CD4-positive, alpha-beta memory T cell (primary cell): ENCODE measurements around the gene LBR. TPM values are rescaled to one million over a fixed set of nuclear protein-coding genes. Genes with fewer than 3 reads are reported as not detected.

Source experiments
- CTCF ChIA-PET: fragments of 350-600 bp; sonication (Branson Sonifier 250); formaldehyde crosslinking; loops from one replicate; lab custom pipeline; 2021; ENCODE audit warnings: inconsistent platforms; ENCODE audit not compliant: partially characterized antibody; lab: Charles Lee
- POLR2A ChIA-PET: fragments of 350-600 bp; sonication (Branson Sonifier 250); formaldehyde crosslinking; loops from one replicate; lab custom pipeline; 2021; ENCODE audit not compliant: partially characterized antibody; lab: Charles Lee
- DNase-seq, 5 donors: peaks; one replicate each; pipeline versions ENCODE4 v3.0.0 to v3.0.0-alpha.2; 2020 to 2022; ENCODE audit warnings: mixed read lengths in 1 of 5
- H3K27ac ChIP-seq: one replicate; pipeline ENCODE4 v1.7.0; 2013; ENCODE audit warnings: low read depth, low read length
- H3K27me3 ChIP-seq: 2 replicates; pipeline ENCODE4 v1.7.0; 2013; ENCODE audit warnings: mild to moderate bottlenecking, low read length, moderate library complexity; ENCODE audit not compliant: insufficient read depth
- H3K36me3 ChIP-seq: 2 replicates; pipeline ENCODE4 v1.7.0; 2013; ENCODE audit warnings: mild to moderate bottlenecking, low read length, moderate library complexity; ENCODE audit not compliant: insufficient read depth
- H3K4me1 ChIP-seq: 2 replicates; pipeline ENCODE4 v1.7.0; 2013; ENCODE audit warnings: mild to moderate bottlenecking, low read length, moderate library complexity; ENCODE audit not compliant: insufficient read depth
- H3K4me3 ChIP-seq, 2 donors: one replicate each; pipeline ENCODE4 v1.7.0; 2013; ENCODE audit warnings: low read length in 2 of 2, mild to moderate bottlenecking in 1 of 2
- H3K9me3 ChIP-seq, 2 donors: one replicate each; pipeline ENCODE4 v1.7.0; 2013; ENCODE audit warnings: low read length in 2 of 2, control low read depth in 1 of 2; ENCODE audit not compliant: control insufficient read depth in 1 of 2
- H3K27ac Mint-ChIP-seq, 7 donors: one replicate each; pipeline ENCODE4 v1.8.0; 2020 to 2021; ENCODE audit warnings: mixed read lengths in 7 of 7, mild to moderate bottlenecking in 6 of 7, inconsistent platforms in 3 of 7, moderate library complexity in 3 of 7
- H3K27me3 Mint-ChIP-seq, 2 donors: one replicate each; pipeline ENCODE4 v1.8.0; 2020 to 2021; ENCODE audit warnings: mixed read lengths in 2 of 2
- H3K36me3 Mint-ChIP-seq, 2 donors: one replicate each; pipeline ENCODE4 v1.8.0; 2020 to 2021; ENCODE audit warnings: mixed read lengths in 2 of 2, inconsistent platforms in 1 of 2, mild to moderate bottlenecking in 1 of 2
- H3K4me1 Mint-ChIP-seq, 4 donors: one replicate each; pipeline ENCODE4 v1.8.0; 2020 to 2021; ENCODE audit warnings: mixed read lengths in 4 of 4, mild to moderate bottlenecking in 1 of 4
- H3K4me3 Mint-ChIP-seq, 8 donors: one replicate each; pipeline ENCODE4 v1.8.0; 2020 to 2021; ENCODE audit warnings: mixed read lengths in 8 of 8, mild to moderate bottlenecking in 7 of 8, moderate library complexity in 6 of 8, inconsistent platforms in 3 of 8
- H3K9me3 Mint-ChIP-seq, 8 donors: one replicate each; pipeline ENCODE4 v1.8.0; 2020 to 2021; ENCODE audit warnings: mixed read lengths in 8 of 8, mild to moderate bottlenecking in 5 of 8, inconsistent platforms in 3 of 8, moderate library complexity in 1 of 8
- intact Hi-C: fragments of 100-400 bp; cut with micrococcal nuclease; formaldehyde crosslinking; loops from one replicate; pipeline ENCODE4 v1.15.1; 2023
- polyA plus RNA-seq, 2 donors: library from polyadenylated mRNA; unstranded; fragments of 300-500 nt; fragmentation: Illumina TruSeq; gene quantifications; one replicate each; pipeline ENCODE4 v1.2.3, GENCODE V29; 2021
- total RNA-seq, 2 experiments: library from RNA; stranded (reverse); gene quantifications; one replicate each; pipeline ENCODE4 v1.2.3, GENCODE V29; 2021

LBR gene
- total and polyA plus RNA-seq, 4 experiments from 2014 or later: 106 to 150 (median 129) TPM

- Histone ChIP-seq H3K9me3 (no peaks in the 10 kb centered on the region), H3K4me3 (no peak overlapping the region), H3K36me3 (no peaks in the 10 kb centered on the region), H3K27me3 (no peaks in the 10 kb centered on the region), H3K27ac (no peak overlapping the region), H3K4me1 (peaks cover 11% of the 10 kb centered on the region)
- H3K27me3 Mint-ChIP-seq: peaks cover 0 to 2% of the 10 kb centered on the region in 2 donors
- no peak overlapping the region for H3K27ac Mint-ChIP-seq
- DNase-seq: no peak
- H3K9me3 Mint-ChIP-seq: peaks cover 0 to 3% (median 0%) of the 10 kb centered on the region in 8 donors
- ChIA-PET POLR2A (interaction anchor here (0.6 to 9.1 kb wide), 3 partner anchors 12 to 75 kb away, joined by 3 to 319 read pairs (median 166); no protein-coding TSS in a partner anchor), CTCF (interaction anchor here (0.9 to 8.0 kb wide), 2 partner anchors 10 to 11 kb away, joined by 4 to 87 read pairs; no protein-coding TSS in a partner anchor)
- H3K4me1 Mint-ChIP-seq: peaks cover 10 to 20% (median 16%) of the 10 kb centered on the region in 4 donors
- intact Hi-C loops: no loop called here
- H3K4me3 Mint-ChIP-seq: no peak overlapping the region
- peaks cover 0 to 9% of the 10 kb centered on the region in 2 donors for H3K36me3 Mint-ChIP-seq
Measured at GRCh38 chr1:225431081-225431863, 3.4 kb upstream of the LBR start.

DNA sequence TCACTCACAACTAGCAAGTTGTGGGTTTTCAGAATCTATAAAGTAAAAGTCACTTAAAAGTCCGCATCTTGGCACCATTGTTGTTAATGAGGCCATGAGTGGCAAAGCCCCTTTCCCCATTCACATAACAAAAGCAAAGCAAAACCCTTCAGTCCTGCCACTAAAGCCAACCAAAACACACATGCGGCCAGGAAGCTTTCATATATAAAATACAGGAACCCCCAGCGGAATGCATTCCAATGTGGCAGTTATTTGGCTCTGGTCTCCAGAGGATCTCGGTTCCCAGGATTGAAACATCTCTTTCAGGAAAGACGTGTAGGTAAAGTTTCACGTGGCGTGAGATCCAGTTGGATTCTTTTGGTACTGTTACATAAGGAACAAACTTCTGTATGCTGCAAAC lies 2.5 kb upstream of the LBR start:
- intact Hi-C loops: no loop called here
- H3K27ac ChIP-seq: no peak overlapping the region
- Mint-ChIP-seq H3K36me3 (peaks cover 0 to 9% of the 10 kb centered on the region in 2 donors), H3K4me1 (peaks cover 19 to 29% (median 25%) of the 10 kb centered on the region in 4 donors), H3K27me3 (peaks cover 0 to 2% of the 10 kb centered on the region in 2 donors), H3K27ac (peak overlapping the region in 1 of 7 donors; percentile 81), H3K9me3 (peaks cover 0 to 3% (median 0%) of the 10 kb centered on the region in 8 donors), H3K4me3 (peak overlapping the region in 1 of 8 donors; percentile 43)
- DNase-seq: no peak
- H3K4me3 ChIP-seq: no peak overlapping the region
- no peaks in the 10 kb centered on the region for H3K9me3 ChIP-seq
- H3K36me3 ChIP-seq: no peaks in the 10 kb centered on the region
- H3K27me3 ChIP-seq: no peaks in the 10 kb centered on the region
- H3K4me1 ChIP-seq: peaks cover 21% of the 10 kb centered on the region
- ChIA-PET CTCF (interaction anchor here (0.7 to 8.0 kb wide), 3 partner anchors 11 to 557 kb away, joined by 3 to 87 read pairs (median 4); no protein-coding TSS in a partner anchor), POLR2A (interaction anchor here (7.9 to 9.1 kb wide), 2 partner anchors 13 to 38 kb away, joined by 166 to 319 read pairs; no protein-coding TSS in a partner anchor)

DNA sequence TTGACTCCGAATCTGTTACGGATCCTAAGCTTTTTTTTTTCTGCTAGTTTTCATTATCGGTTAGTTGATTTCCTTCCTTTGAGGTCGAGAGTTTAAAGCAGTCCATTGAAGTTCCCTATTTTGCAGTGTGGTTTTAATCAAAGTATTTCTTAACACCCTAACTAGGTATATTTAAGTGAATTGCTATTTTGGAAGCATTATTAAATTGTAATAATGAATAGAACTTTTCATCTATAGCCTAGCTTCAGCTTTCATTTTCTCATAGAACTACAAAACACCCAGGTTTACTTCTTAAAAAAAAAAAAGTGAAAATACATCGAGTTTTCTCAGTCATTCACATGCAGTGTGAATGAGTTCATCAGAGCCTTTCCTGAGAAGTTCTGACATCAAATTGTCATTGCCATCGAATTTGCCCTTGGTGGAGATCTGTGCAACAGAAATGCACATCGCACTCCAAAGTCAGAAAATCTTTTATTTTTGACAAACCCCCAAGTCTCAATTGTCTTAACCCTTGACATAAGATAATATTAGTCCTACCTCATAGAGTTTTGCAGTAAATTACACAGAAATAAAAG lies 1.1 kb upstream of the LBR start:
- H3K36me3 ChIP-seq: no peaks in the 10 kb centered on the region
- Mint-ChIP-seq H3K27me3 (no peaks in the 10 kb centered on the region), H3K4me3 (peak overlapping the region; percentile 84 to 97 (median 92)), H3K27ac (peak overlapping the region; percentile 86 to 97 (median 96)), H3K9me3 (peaks cover 0 to 6% (median 0%) of the 10 kb centered on the region in 8 donors), H3K36me3 (peaks cover 0 to 9% of the 10 kb centered on the region in 2 donors), H3K4me1 (peaks cover 31 to 43% (median 37%) of the 10 kb centered on the region in 4 donors)
- POLR2A ChIA-PET: interaction anchor here (0.9 to 9.1 kb wide), 19 partner anchors 9 to 636 kb away, joined by 3 to 319 read pairs (median 7); partner anchors contain the start of genes H3-3A, SDE2, SRP9 and TMEM63A
- peak overlapping the region; percentile 78 for H3K27ac ChIP-seq
- peaks cover 34% of the 10 kb centered on the region for H3K4me1 ChIP-seq
- CTCF ChIA-PET: interaction anchor here (1.1 to 8.0 kb wide), 4 partner anchors 13 to 44 kb away, joined by 3 to 87 read pairs (median 8); no protein-coding TSS in a partner anchor
- H3K4me3 ChIP-seq: peak overlapping the region; percentile 68 to 75
- no peaks in the 10 kb centered on the region for H3K9me3 ChIP-seq
- no peaks in the 10 kb centered on the region for H3K27me3 ChIP-seq
- DNase-seq: peak in 1 of 5 donors; percentile 74
- intact Hi-C loops: loop anchor here (1.0 to 5.0 kb wide), 5 partner anchors 16 to 633 kb away; partner anchors contain the start of genes H3-3A, SDE2 and SRP9

DNA sequence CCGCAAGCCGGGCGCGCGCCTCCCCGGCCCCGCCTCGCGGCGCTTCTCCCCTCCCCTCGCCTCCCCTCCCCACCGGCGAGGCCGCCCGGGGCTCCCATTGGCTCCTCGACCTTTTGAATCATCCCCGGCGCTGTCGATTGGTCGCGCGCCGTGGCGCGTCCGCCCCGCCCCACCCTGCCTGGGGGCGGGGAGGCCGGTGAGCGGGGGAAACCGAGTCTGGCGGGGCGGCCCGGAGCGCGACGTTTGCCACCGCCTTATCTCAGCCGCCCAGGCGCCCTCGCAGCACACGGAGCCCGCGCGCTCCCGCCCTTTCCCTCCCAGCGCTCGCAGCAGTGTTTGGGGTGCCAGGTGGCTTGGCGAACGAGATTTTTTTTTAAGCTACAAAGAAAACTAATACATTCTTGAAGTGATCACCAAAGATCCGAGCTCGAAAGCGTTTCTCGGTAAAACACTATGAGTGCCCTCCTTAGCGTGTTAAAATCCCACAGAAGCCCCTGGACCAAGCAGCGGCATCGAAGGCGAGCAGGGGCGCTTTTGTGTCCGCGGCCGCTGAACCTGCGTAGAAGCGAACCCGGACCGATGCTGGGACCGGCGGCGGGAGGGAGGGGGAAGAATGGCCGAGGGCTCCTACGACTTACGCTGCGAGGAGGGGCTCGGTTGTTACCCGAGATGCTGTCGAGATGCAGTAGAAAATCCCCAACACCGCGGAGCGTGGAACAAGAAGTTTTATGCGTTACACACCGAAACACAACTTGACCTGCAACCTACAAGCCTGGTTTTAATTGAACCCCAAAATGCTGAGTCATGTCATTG lies 436 bp upstream of the LBR start:
- CTCF ChIA-PET: interaction anchor here (0.7 to 8.0 kb wide), 6 partner anchors 13 to 572 kb away, joined by 3 to 87 read pairs (median 5); no protein-coding TSS in a partner anchor
- H3K36me3 Mint-ChIP-seq: peaks cover 0 to 16% of the 10 kb centered on the region in 2 donors
- Histone ChIP-seq H3K9me3 (no peaks in the 10 kb centered on the region), H3K4me1 (peaks cover 41% of the 10 kb centered on the region), H3K36me3 (no peaks in the 10 kb centered on the region), H3K27me3 (no peaks in the 10 kb centered on the region), H3K4me3 (peak overlapping the region; percentile 68 to 75), H3K27ac (peak overlapping the region; percentile 78)
- no peaks in the 10 kb centered on the region for H3K27me3 Mint-ChIP-seq
- H3K4me3 Mint-ChIP-seq: peak overlapping the region; percentile 84 to 97 (median 92)
- POLR2A ChIA-PET: interaction anchor here (0.7 to 9.1 kb wide), 24 partner anchors 10 to 994 kb away, joined by 3 to 319 read pairs (median 5); partner anchors contain the start of genes H3-3A, PYCR2, SDE2 and SRP9
- peak overlapping the region; percentile 86 to 97 (median 96) for H3K27ac Mint-ChIP-seq
- peaks cover 0 to 6% (median 0%) of the 10 kb centered on the region in 8 donors for H3K9me3 Mint-ChIP-seq
- H3K4me1 Mint-ChIP-seq: peaks cover 38 to 49% (median 44%) of the 10 kb centered on the region in 4 donors
- peak; percentile 91 to 92 (median 91) for DNase-seq
- intact Hi-C loops: loop anchor here (1.0 to 5.0 kb wide), 5 partner anchors 17 to 634 kb away; partner anchors contain the start of genes H3-3A, SDE2 and SRP9

DNA sequence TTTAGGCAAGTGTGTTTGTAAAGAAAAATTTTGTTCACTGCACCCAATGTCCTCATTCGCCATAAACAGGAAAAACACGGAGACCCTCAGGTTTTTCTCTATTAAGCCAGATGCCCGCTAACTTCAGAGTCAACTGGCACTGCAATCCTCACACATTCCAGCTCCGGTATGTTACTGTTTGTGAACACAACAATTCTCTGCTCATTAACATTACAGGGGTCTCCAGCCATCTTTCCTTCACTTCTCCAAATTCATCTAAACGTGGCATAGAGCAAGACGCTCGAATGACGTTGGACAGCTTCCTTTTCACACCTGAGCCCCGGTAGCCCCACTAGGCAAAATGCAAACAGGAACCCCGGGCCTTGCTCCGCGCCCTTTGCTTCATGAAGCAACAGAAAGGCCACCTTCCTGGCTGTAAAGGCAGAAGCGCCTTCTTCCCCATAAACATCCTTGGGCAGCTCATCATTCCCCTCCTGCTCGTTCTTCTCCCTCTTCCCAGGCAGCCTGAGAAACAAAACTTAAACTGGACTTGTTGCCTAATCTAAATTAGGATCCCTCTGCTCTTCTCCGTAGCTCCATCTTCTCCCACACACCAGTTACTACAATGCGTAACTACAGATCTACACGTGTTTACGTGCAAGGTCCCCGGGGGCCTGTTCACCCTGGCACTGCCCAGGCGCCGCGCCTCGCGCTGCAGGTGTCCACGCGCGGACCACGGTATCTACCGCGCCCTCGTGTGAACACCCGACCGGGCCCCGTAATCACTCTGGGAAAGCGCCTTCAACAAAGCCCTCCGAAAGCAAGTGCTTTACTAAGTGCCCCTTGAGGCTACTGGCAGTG lies 1.2 kb downstream of the LBR start:
- CTCF ChIA-PET: interaction anchor here (0.6 to 8.0 kb wide), 9 partner anchors 15 to 681 kb away, joined by 3 to 87 read pairs (median 3); no protein-coding TSS in a partner anchor

More for the DNA sequence above, 1.2 kb downstream of the LBR start:
- Mint-ChIP-seq H3K9me3 (peaks cover 0 to 2% (median 0%) of the 10 kb centered on the region in 8 donors), H3K4me3 (peak overlapping the region; percentile 89 to 98 (median 95)), H3K27me3 (no peaks in the 10 kb centered on the region), H3K27ac (peak overlapping the region; percentile 86 to 96 (median 94)), H3K36me3 (peaks cover 6 to 31% of the 10 kb centered on the region in 2 donors), H3K4me1 (peaks cover 50 to 65% (median 57%) of the 10 kb centered on the region in 4 donors)
- Histone ChIP-seq H3K36me3 (peaks cover 7% of the 10 kb centered on the region), H3K27ac (peak overlapping the region; percentile 78), H3K4me3 (peak overlapping the region; percentile 37 to 75), H3K9me3 (no peaks in the 10 kb centered on the region), H3K4me1 (peaks cover 56% of the 10 kb centered on the region), H3K27me3 (no peaks in the 10 kb centered on the region)
- intact Hi-C loops: loop anchor here (1.0 to 5.0 kb wide), 3 partner anchors 48 to 498 kb away; partner anchors contain the start of genes PYCR2 and SRP9
- peak; percentile 18 to 52 (median 36) for DNase-seq
- POLR2A ChIA-PET: interaction anchor here (0.8 to 9.1 kb wide), 17 partner anchors 10 to 638 kb away, joined by 3 to 319 read pairs (median 5); partner anchors contain the start of genes EPHX1, H3-3A, PYCR2 and SDE2
